ENCODE results near the gene GNL2.
A peak's percentile ranks its signal among the peaks of the same experiment; 100 is the strongest.
"Not testable (repeated sequence)": the region's sequence is repeated elsewhere in the genome, so short reads cannot be mapped to it uniquely, and the experiment has no call there.

GNL2 gene

GRCh38 chr1:37596182-37596667, 488 bp upstream of the GNL2 start:
- peak overlapping the region; percentile 80 for H3K4me3 ChIP-seq (ENCODE audit: low read depth, low read length)
- TF ChIP-seq CTCF (IDR thresholded peaks at IDR 0.05; ENCODE audit: low read depth, low read length, missing control alignments) = no peak
- H3K27ac ChIP-seq = peak overlapping the region; percentile 92
- H3K27me3 ChIP-seq (replicated peaks) = no peaks in the 10 kb centered on the region
- no peak for DNase-seq
- H3K36me3 ChIP-seq (replicated peaks) = peaks cover 22% of the 10 kb centered on the region
- in situ Hi-C loops (cut with HindIII; ENCODE audit: low pct_ligation_motif_present, low sequenced_read_pairs) = no loop called here

GRCh38 chr1:37593726-37594125, 2.0 kb downstream of the GNL2 start:
- DNase-seq = no peak
- in situ Hi-C loops (cut with HindIII; ENCODE audit: low pct_ligation_motif_present, low sequenced_read_pairs) = no loop called here
- no peak for TF ChIP-seq CTCF (IDR thresholded peaks at IDR 0.05; ENCODE audit: low read depth, low read length, missing control alignments)
- H3K27me3 ChIP-seq (replicated peaks) = no peaks in the 10 kb centered on the region
- no peak overlapping the region for H3K27ac ChIP-seq
- no peak overlapping the region for H3K4me3 ChIP-seq (ENCODE audit: low read depth, low read length)
- peaks cover 44% of the 10 kb centered on the region for H3K36me3 ChIP-seq (replicated peaks)

DNA sequence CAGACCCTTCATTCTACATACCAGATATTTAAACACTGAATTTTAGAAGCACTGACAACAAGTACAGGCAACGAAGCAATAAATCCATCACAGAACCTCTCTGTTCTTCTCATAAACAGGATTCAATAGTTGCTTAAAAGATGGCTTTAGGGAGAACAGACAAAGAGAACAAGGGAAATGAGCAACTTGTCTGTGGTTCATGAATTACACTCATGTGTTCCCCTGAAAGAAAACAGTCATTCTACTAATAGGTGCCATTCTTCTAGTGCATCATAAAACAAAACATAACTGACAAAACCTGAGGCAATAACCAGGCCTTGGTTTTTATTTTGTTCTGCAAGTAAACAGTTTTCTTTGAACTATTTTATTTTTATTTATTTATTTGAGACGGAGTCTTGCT, 6.8 kb downstream of the GNL2 start:
- Histone ChIP-seq H3K36me3 (replicated peaks) (peaks cover 77% of the 10 kb centered on the region), H3K27me3 (replicated peaks) (no peaks in the 10 kb centered on the region), H3K4me3 (ENCODE audit: low read depth, low read length) (no peak overlapping the region), H3K27ac (no peak overlapping the region)
- in situ Hi-C loops (cut with HindIII; ENCODE audit: low pct_ligation_motif_present, low sequenced_read_pairs) = no loop called here
- TF ChIP-seq CTCF (IDR thresholded peaks at IDR 0.05; ENCODE audit: low read depth, low read length, missing control alignments) = no peak
- DNase-seq = no peak

GRCh38 chr1:37584544-37584943, 11.2 kb downstream of the GNL2 start:
- in situ Hi-C loops (cut with HindIII; ENCODE audit: low pct_ligation_motif_present, low sequenced_read_pairs) = not testable (repeated sequence)

DNA sequence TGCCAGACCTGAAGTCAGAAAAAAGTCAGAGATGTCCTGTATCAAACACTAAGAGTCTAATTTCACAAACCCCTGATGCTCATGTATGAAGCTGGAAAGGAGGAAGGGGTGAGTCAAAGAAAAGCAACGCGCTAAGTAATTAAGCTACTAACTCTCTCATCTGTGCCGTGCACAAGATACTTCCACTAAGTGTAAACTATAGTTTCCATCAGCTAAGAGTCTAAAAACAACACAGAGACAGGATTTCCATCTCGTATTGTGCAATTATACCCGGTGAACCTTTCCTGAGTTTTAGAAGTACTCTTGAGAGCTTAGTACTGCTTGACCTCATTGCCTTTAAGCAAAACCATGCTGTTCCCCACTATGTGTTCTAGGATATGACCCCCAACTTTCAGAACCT, 20.0 kb downstream of the GNL2 start:
- no peaks in the 10 kb centered on the region for H3K27me3 ChIP-seq (replicated peaks)
- no peak for TF ChIP-seq CTCF (IDR thresholded peaks at IDR 0.05; ENCODE audit: low read depth, low read length, missing control alignments)
- H3K36me3 ChIP-seq (replicated peaks) = peaks cover 69% of the 10 kb centered on the region
- H3K27ac ChIP-seq = peak overlapping the region; percentile 47
- no peak for DNase-seq
- in situ Hi-C loops (cut with HindIII; ENCODE audit: low pct_ligation_motif_present, low sequenced_read_pairs) = no loop called here
- H3K4me3 ChIP-seq (ENCODE audit: low read depth, low read length) = no peak overlapping the region

More at GRCh38 chr1:37584544-37584943, 11.2 kb downstream of the GNL2 start:
- not testable (repeated sequence) for H3K27ac ChIP-seq; H3K27me3 ChIP-seq (replicated peaks); DNase-seq; H3K4me3 ChIP-seq (ENCODE audit: low read depth, low read length)
- peaks cover 74% of the 10 kb centered on the region for H3K36me3 ChIP-seq (replicated peaks)

DNA sequence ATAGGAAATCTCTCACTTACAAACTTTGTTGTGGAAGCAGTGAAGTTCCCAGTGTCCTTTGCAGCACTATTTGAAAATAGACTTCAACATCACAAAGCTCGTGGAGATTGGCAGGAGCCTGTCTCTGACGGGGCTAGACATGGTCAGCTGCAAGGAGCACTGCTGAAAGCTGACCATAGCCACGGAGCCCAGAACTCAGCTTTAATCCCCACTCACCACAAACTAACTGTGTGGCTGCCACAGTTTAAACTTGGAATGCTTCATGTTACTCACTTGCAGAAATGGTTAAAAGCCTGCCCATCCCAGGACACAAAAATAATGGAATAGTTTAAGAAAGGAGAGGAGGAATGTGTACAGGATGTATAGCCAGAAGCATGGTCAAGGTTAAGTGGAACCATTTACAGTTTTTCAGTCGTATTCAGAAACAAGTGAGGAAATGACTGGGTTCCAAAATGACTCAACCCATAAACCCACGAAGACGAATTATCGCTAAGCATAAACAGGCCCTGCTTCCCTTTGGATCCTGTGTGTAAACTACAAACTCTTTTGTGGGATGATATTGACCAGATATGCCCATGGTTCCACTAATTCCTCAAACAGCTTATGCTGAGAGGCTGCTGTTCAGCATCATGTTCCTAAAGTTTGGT, 20.8 kb downstream of the GNL2 start:
- H3K27me3 ChIP-seq (replicated peaks) = no peaks in the 10 kb centered on the region
- in situ Hi-C loops (cut with HindIII; ENCODE audit: low pct_ligation_motif_present, low sequenced_read_pairs) = no loop called here
- TF ChIP-seq CTCF (IDR thresholded peaks at IDR 0.05; ENCODE audit: low read depth, low read length, missing control alignments) = no peak
- peak overlapping the region; percentile 47 for H3K27ac ChIP-seq
- DNase-seq = peak; percentile 38
- peaks cover 68% of the 10 kb centered on the region for H3K36me3 ChIP-seq (replicated peaks)
- H3K4me3 ChIP-seq (ENCODE audit: low read depth, low read length) = no peak overlapping the region

Measured in brain microvascular endothelial cell (primary cell).